Measurements from ENCODE around the gene TANC1. TPM values are rescaled to one million over a fixed set of nuclear protein-coding genes. Genes with fewer than 3 reads are reported as not detected.
A peak's percentile ranks its signal among the peaks of the same experiment; 100 is the strongest.

TANC1 gene
- total RNA-seq, 2 experiments from 2014 or later = 0.31 to 0.33 TPM

- DNase-seq (no peak), ATAC-seq (ENCODE audit: low read depth) (no peak)
- no peak overlapping the region for H3K27ac Mint-ChIP-seq
- H3K9me3 Mint-ChIP-seq = peaks cover 2% of the 10 kb centered on the region
- POLR2A ChIA-PET = no interaction called here
- H3K4me3 Mint-ChIP-seq = no peak overlapping the region
- no peaks in the 10 kb centered on the region for H3K36me3 Mint-ChIP-seq
- no peaks in the 10 kb centered on the region for H3K4me1 Mint-ChIP-seq
- H3K27me3 Mint-ChIP-seq = no peaks in the 10 kb centered on the region
These were observed 28.1 kb upstream of the TANC1 start for GRCh38 chr2:158940356-158940755.

GRCh38 chr2:158943973-158944372 lies 24.5 kb upstream of the TANC1 start:
- no peak overlapping the region for H3K4me3 Mint-ChIP-seq
- no peak overlapping the region for H3K27ac Mint-ChIP-seq
- no peak for ATAC-seq (ENCODE audit: low read depth)
- H3K36me3 Mint-ChIP-seq = no peaks in the 10 kb centered on the region
- no peaks in the 10 kb centered on the region for H3K27me3 Mint-ChIP-seq
- no peak for DNase-seq
- no peaks in the 10 kb centered on the region for H3K4me1 Mint-ChIP-seq
- POLR2A ChIA-PET = no interaction called here
- peaks cover 2% of the 10 kb centered on the region for H3K9me3 Mint-ChIP-seq

- no peaks in the 10 kb centered on the region for H3K27me3 Mint-ChIP-seq
- POLR2A ChIA-PET = no interaction called here
- no peaks in the 10 kb centered on the region for H3K36me3 Mint-ChIP-seq
- no peak for DNase-seq
- no peak overlapping the region for H3K4me3 Mint-ChIP-seq
- no peak for ATAC-seq (ENCODE audit: low read depth)
- no peaks in the 10 kb centered on the region for H3K9me3 Mint-ChIP-seq
- H3K4me1 Mint-ChIP-seq = peaks cover 7% of the 10 kb centered on the region
- H3K27ac Mint-ChIP-seq = no peak overlapping the region
These were observed 19.3 kb upstream of the TANC1 start for GRCh38 chr2:158948964-158949699.

- no peaks in the 10 kb centered on the region for H3K36me3 Mint-ChIP-seq
- POLR2A ChIA-PET = no interaction called here
- H3K27me3 Mint-ChIP-seq = peaks cover 8% of the 10 kb centered on the region
- H3K4me1 Mint-ChIP-seq = peaks cover 7% of the 10 kb centered on the region
- H3K9me3 Mint-ChIP-seq = no peaks in the 10 kb centered on the region
- DNase-seq = no peak
- no peak overlapping the region for H3K27ac Mint-ChIP-seq
- no peak for ATAC-seq (ENCODE audit: low read depth)
- no peak overlapping the region for H3K4me3 Mint-ChIP-seq
These were observed 15.0 kb upstream of the TANC1 start for GRCh38 chr2:158953454-158953853.

GRCh38 chr2:158953926-158954763 lies 14.3 kb upstream of the TANC1 start:
- H3K9me3 Mint-ChIP-seq = no peaks in the 10 kb centered on the region
- ATAC-seq (ENCODE audit: low read depth) = peak; percentile 50

GRCh38 chr2:158955842-158956365 lies 12.5 kb upstream of the TANC1 start:
- H3K36me3 Mint-ChIP-seq = no peaks in the 10 kb centered on the region
- no peak overlapping the region for H3K27ac Mint-ChIP-seq

More at GRCh38 chr2:158953926-158954763, 14.3 kb upstream of the TANC1 start:
- H3K4me3 Mint-ChIP-seq = no peak overlapping the region
- no peak for DNase-seq
- POLR2A ChIA-PET = no interaction called here
- H3K36me3 Mint-ChIP-seq = no peaks in the 10 kb centered on the region
- peaks cover 7% of the 10 kb centered on the region for H3K4me1 Mint-ChIP-seq
- H3K27ac Mint-ChIP-seq = no peak overlapping the region
- peaks cover 8% of the 10 kb centered on the region for H3K27me3 Mint-ChIP-seq

GRCh38 chr2:158958365-158958764 lies 10.1 kb upstream of the TANC1 start:
- H3K36me3 Mint-ChIP-seq = no peaks in the 10 kb centered on the region
- no peak overlapping the region for H3K4me3 Mint-ChIP-seq
- DNase-seq = no peak
- H3K9me3 Mint-ChIP-seq = no peaks in the 10 kb centered on the region
- no peak for ATAC-seq (ENCODE audit: low read depth)
- no peak overlapping the region for H3K27ac Mint-ChIP-seq
- H3K27me3 Mint-ChIP-seq = peaks cover 17% of the 10 kb centered on the region
- H3K4me1 Mint-ChIP-seq = peaks cover 7% of the 10 kb centered on the region
- POLR2A ChIA-PET = no interaction called here

More at GRCh38 chr2:158955842-158956365, 12.5 kb upstream of the TANC1 start:
- peaks cover 7% of the 10 kb centered on the region for H3K4me1 Mint-ChIP-seq
- no peaks in the 10 kb centered on the region for H3K9me3 Mint-ChIP-seq
- peaks cover 8% of the 10 kb centered on the region for H3K27me3 Mint-ChIP-seq
- ATAC-seq (ENCODE audit: low read depth) (no peak), DNase-seq (no peak)
- H3K4me3 Mint-ChIP-seq = no peak overlapping the region
- POLR2A ChIA-PET = no interaction called here

GRCh38 chr2:158960193-158960592 lies 8.2 kb upstream of the TANC1 start:
- DNase-seq (no peak), ATAC-seq (ENCODE audit: low read depth) (no peak)
- no peaks in the 10 kb centered on the region for H3K9me3 Mint-ChIP-seq
- no peaks in the 10 kb centered on the region for H3K4me1 Mint-ChIP-seq
- no peak overlapping the region for H3K4me3 Mint-ChIP-seq
- no peak overlapping the region for H3K27ac Mint-ChIP-seq
- H3K27me3 Mint-ChIP-seq = peaks cover 25% of the 10 kb centered on the region
- POLR2A ChIA-PET = no interaction called here
- no peaks in the 10 kb centered on the region for H3K36me3 Mint-ChIP-seq

GRCh38 chr2:158962074-158962473 lies 6.4 kb upstream of the TANC1 start:
- H3K36me3 Mint-ChIP-seq = no peaks in the 10 kb centered on the region
- ATAC-seq (ENCODE audit: low read depth) = no peak
- no peak overlapping the region for H3K27ac Mint-ChIP-seq
- no peaks in the 10 kb centered on the region for H3K9me3 Mint-ChIP-seq
- H3K4me1 Mint-ChIP-seq = no peaks in the 10 kb centered on the region
- no peak for DNase-seq
- H3K4me3 Mint-ChIP-seq = no peak overlapping the region
- peaks cover 37% of the 10 kb centered on the region for H3K27me3 Mint-ChIP-seq
- POLR2A ChIA-PET = no interaction called here

- Mint-ChIP-seq H3K27ac (no peak overlapping the region), H3K36me3 (no peaks in the 10 kb centered on the region), H3K27me3 (peaks cover 43% of the 10 kb centered on the region), H3K4me1 (peaks cover 1% of the 10 kb centered on the region), H3K9me3 (no peaks in the 10 kb centered on the region), H3K4me3 (no peak overlapping the region)
- POLR2A ChIA-PET = no interaction called here
- DNase-seq (no peak), ATAC-seq (ENCODE audit: low read depth) (no peak)
These were observed 5.4 kb upstream of the TANC1 start for GRCh38 chr2:158963071-158963470.

- ATAC-seq (ENCODE audit: low read depth) = no peak
These were observed 3.3 kb upstream of the TANC1 start for GRCh38 chr2:158965107-158965506.

GRCh38 chr2:158965641-158966040 lies 2.8 kb upstream of the TANC1 start:
- Mint-ChIP-seq H3K4me1 (peaks cover 15% of the 10 kb centered on the region), H3K27ac (no peak overlapping the region), H3K27me3 (peaks cover 59% of the 10 kb centered on the region), H3K36me3 (no peaks in the 10 kb centered on the region), H3K9me3 (no peaks in the 10 kb centered on the region), H3K4me3 (no peak overlapping the region)
- POLR2A ChIA-PET = no interaction called here
- DNase-seq (no peak), ATAC-seq (ENCODE audit: low read depth) (no peak)

More at GRCh38 chr2:158965107-158965506, 3.3 kb upstream of the TANC1 start:
- Mint-ChIP-seq H3K36me3 (no peaks in the 10 kb centered on the region), H3K4me3 (no peak overlapping the region), H3K27me3 (peaks cover 54% of the 10 kb centered on the region), H3K9me3 (no peaks in the 10 kb centered on the region), H3K27ac (no peak overlapping the region), H3K4me1 (peaks cover 11% of the 10 kb centered on the region)
- POLR2A ChIA-PET = no interaction called here
- no peak for DNase-seq

GRCh38 chr2:158966312-158966711 lies 2.1 kb upstream of the TANC1 start:
- Mint-ChIP-seq H3K4me1 (peaks cover 15% of the 10 kb centered on the region), H3K36me3 (no peaks in the 10 kb centered on the region), H3K4me3 (no peak overlapping the region), H3K9me3 (no peaks in the 10 kb centered on the region), H3K27ac (no peak overlapping the region), H3K27me3 (peaks cover 63% of the 10 kb centered on the region)
- POLR2A ChIA-PET = no interaction called here
- no peak for DNase-seq
- ATAC-seq (ENCODE audit: low read depth) = no peak
